ENCODE results near the gene TTC34. TPM values are rescaled to one million over a fixed set of nuclear protein-coding genes. Genes with fewer than 3 reads are reported as not detected.

TTC34 gene
- polyA plus RNA-seq, 1 experiment = 0.11 TPM

- no peak overlapping the region for H3K4me3 ChIP-seq (ENCODE audit: low read depth, low read length)
- no peak for TF ChIP-seq CTCF (IDR thresholded peaks at IDR 0.05; ENCODE audit: insufficient read depth, low read depth, low read length)
- H3K27me3 ChIP-seq (ENCODE audit: control insufficient read depth, insufficient read depth, low read length) = no peaks in the 10 kb centered on the region
- ChIA-PET CTCF (no interaction called here), POLR2A (no interaction called here)
- no peaks in the 10 kb centered on the region for H3K36me3 ChIP-seq (ENCODE audit: control insufficient read depth, insufficient read depth, low read length)
- no peak for DNase-seq (ENCODE audit: low read depth)
Measured at GRCh38 chr1:2797741-2798016, 3.8 kb downstream of the TTC34 start.

- Histone ChIP-seq H3K36me3 (ENCODE audit: control insufficient read depth, insufficient read depth, low read length) (no peaks in the 10 kb centered on the region), H3K27me3 (ENCODE audit: control insufficient read depth, insufficient read depth, low read length) (no peaks in the 10 kb centered on the region), H3K4me3 (ENCODE audit: low read depth, low read length) (no peak overlapping the region)
- CTCF ChIA-PET = no interaction called here
- no peak for TF ChIP-seq CTCF (IDR thresholded peaks at IDR 0.05; ENCODE audit: insufficient read depth, low read depth, low read length)
- DNase-seq (ENCODE audit: low read depth) = no peak
- POLR2A ChIA-PET = no interaction called here
Measured at GRCh38 chr1:2796890-2797740, 4.4 kb downstream of the TTC34 start.

- H3K27me3 ChIP-seq (ENCODE audit: control insufficient read depth, insufficient read depth, low read length) = no peaks in the 10 kb centered on the region
- POLR2A ChIA-PET = no interaction called here
- DNase-seq (ENCODE audit: low read depth) = no peak
- no peak for TF ChIP-seq CTCF (IDR thresholded peaks at IDR 0.05; ENCODE audit: insufficient read depth, low read depth, low read length)
- H3K4me3 ChIP-seq (ENCODE audit: low read depth, low read length) = no peak overlapping the region
- no peaks in the 10 kb centered on the region for H3K36me3 ChIP-seq (ENCODE audit: control insufficient read depth, insufficient read depth, low read length)
- CTCF ChIA-PET = no interaction called here
Measured at GRCh38 chr1:2795926-2796325, 5.6 kb downstream of the TTC34 start.

GRCh38 chr1:2791027-2791760 is 10.3 kb downstream of the TTC34 start:
- DNase-seq (ENCODE audit: low read depth) = no peak
- ChIA-PET CTCF (no interaction called here), POLR2A (no interaction called here)
- no peak for TF ChIP-seq CTCF (IDR thresholded peaks at IDR 0.05; ENCODE audit: insufficient read depth, low read depth, low read length)
- no peak overlapping the region for H3K4me3 ChIP-seq (ENCODE audit: low read depth, low read length)
- no peaks in the 10 kb centered on the region for H3K36me3 ChIP-seq (ENCODE audit: control insufficient read depth, insufficient read depth, low read length)
- H3K27me3 ChIP-seq (ENCODE audit: control insufficient read depth, insufficient read depth, low read length) = no peaks in the 10 kb centered on the region

GRCh38 chr1:2789986-2790581 is 11.4 kb downstream of the TTC34 start:
- ChIA-PET CTCF (no interaction called here), POLR2A (no interaction called here)
- H3K36me3 ChIP-seq (ENCODE audit: control insufficient read depth, insufficient read depth, low read length) = no peaks in the 10 kb centered on the region
- no peaks in the 10 kb centered on the region for H3K27me3 ChIP-seq (ENCODE audit: control insufficient read depth, insufficient read depth, low read length)
- DNase-seq (ENCODE audit: low read depth) = no peak
- TF ChIP-seq CTCF (IDR thresholded peaks at IDR 0.05; ENCODE audit: insufficient read depth, low read depth, low read length) = no peak
- no peak overlapping the region for H3K4me3 ChIP-seq (ENCODE audit: low read depth, low read length)
